A549 (cell line): ENCODE data around the gene ZSCAN25. TPM values are rescaled to one million over a fixed set of nuclear protein-coding genes. Genes with fewer than 3 reads are reported as not detected.

Experiments used
- ATAC-seq, 2 experiments: fragments of 200-7000 bp in 1 of 2; fragments of >200 bp in 1 of 2; cut with Nextera tagmentation in 1 of 2; cut with Tn5 transposase in 1 of 2; 3 replicates each; pipeline versions ENCODE4 v1.8.0 to v1.9.1; 2018 to 2020; ENCODE audit warnings: mild to moderate bottlenecking in 1 of 2, moderate library complexity in 1 of 2
- CTCF ChIA-PET: fragments of 300-600 bp; sonication (Branson Sonifier 250); formaldehyde crosslinking; extraction: SDS; loops from one replicate; lab custom pipeline; 2021; ENCODE audit warnings: antibody characterized with exemption, inconsistent platforms; lab: Yijun Ruan, JAX
- POLR2A ChIA-PET: fragments of 350-600 bp; formaldehyde crosslinking; extraction: SDS; loops from one replicate; lab custom pipeline; 2021; ENCODE audit warnings: antibody characterized with exemption, inconsistent platforms; lab: Yijun Ruan, JAX
- DNase-seq, 2 experiments: peaks; one replicate each; pipeline versions ENCODE4 v3.0.0 to v3.0.0-alpha.2; 2011 to 2016; ENCODE audit warnings: low read depth in 1 of 2, low spot score in 1 of 2
- FAIRE-seq: peaks from 2 replicates; lab custom pipeline; 2011; peaks lifted over from hg19 to GRCh38; lab: Jason Lieb, UNC
- H3K27ac ChIP-seq, 2 experiments: fragments of >200 bp; sonication (Bioruptor Twin); formaldehyde crosslinking; 3 replicates each; pipeline ENCODE4 v1.5.1; 2016 to 2017
- H3K4me1 ChIP-seq: fragments of >200 bp; sonication (Bioruptor Twin); formaldehyde crosslinking; 3 replicates; pipeline ENCODE4 v1.6.1; 2016
- H3K4me2 ChIP-seq: fragments of >200 bp; sonication (Bioruptor Twin); formaldehyde crosslinking; 3 replicates; pipeline ENCODE4 v1.6.1; 2016
- H3K4me3 ChIP-seq: fragments of >200 bp; sonication (Bioruptor Twin); formaldehyde crosslinking; 3 replicates; pipeline ENCODE4 v1.5.1; 2016
- H3K9me3 ChIP-seq: fragments of >200 bp; sonication (Bioruptor Twin); formaldehyde crosslinking; 3 replicates; pipeline ENCODE4 v1.6.1; 2016
- CBX2 ChIP-seq: fragments of 200-600 bp; sonication (generic); IDR thresholded peaks from 2 replicates; pipeline ENCODE4 v1.6.1; 2016; ENCODE audit warnings: low read depth, mild to moderate bottlenecking, borderline replicate concordance
- CEBPB ChIP-seq, 2 experiments: fragments of >200 bp in 1 of 2; sonication (Bioruptor Twin) in 1 of 2; formaldehyde crosslinking in 1 of 2; IDR thresholded peaks; 2 replicates each; pipeline ENCODE4 v1.6.1; 2012 to 2016
- CTCF ChIP-seq: fragments of >200 bp; sonication (Bioruptor Twin); formaldehyde crosslinking; IDR thresholded peaks from 3 replicates; pipeline ENCODE4 v1.5.1; 2016
- EHF ChIP-seq: fragments of 250-450 bp; sonication (Bioruptor Pico); IDR thresholded peaks from 2 replicates; pipeline ENCODE4 v1.5.0; 2020; ENCODE audit warnings: mild to moderate bottlenecking
- EP300 ChIP-seq, 2 experiments: fragments of >200 bp; sonication (Bioruptor Twin); formaldehyde crosslinking; IDR thresholded peaks; 2 replicates in 1 of 2; 3 replicates in 1 of 2; pipeline ENCODE4 v1.6.1; 2016 to 2017
- HOXA7 ChIP-seq: fragments of 250-450 bp; sonication (Bioruptor Pico); IDR thresholded peaks from 2 replicates; pipeline ENCODE4 v1.5.0; 2020; ENCODE audit warnings: mild to moderate bottlenecking, moderate library complexity
- HOXB13 ChIP-seq: fragments of 250-450 bp; sonication (Bioruptor Pico); IDR thresholded peaks from 2 replicates; pipeline ENCODE4 v1.5.0; 2020; ENCODE audit warnings: low read depth, mild to moderate bottlenecking, moderate library complexity
- JUN ChIP-seq, 2 experiments: fragments of >200 bp; sonication (Bioruptor Twin); formaldehyde crosslinking; IDR thresholded peaks; 2 replicates in 1 of 2; 3 replicates in 1 of 2; pipeline ENCODE4 v1.6.1; 2016 to 2017
- JUNB ChIP-seq: fragments of >200 bp; sonication (Bioruptor Twin); formaldehyde crosslinking; IDR thresholded peaks from 2 replicates; pipeline ENCODE4 v1.6.1; 2016
- KDM5A ChIP-seq: fragments of 200-600 bp; sonication (generic); IDR thresholded peaks from 2 replicates; pipeline ENCODE4 v1.6.1; 2016; ENCODE audit warnings: antibody characterized with exemption, mild to moderate bottlenecking
- MAZ ChIP-seq: fragments of 150-350 bp; IDR thresholded peaks from 2 replicates; pipeline ENCODE4 v1.6.1; 2014; ENCODE audit warnings: antibody characterized with exemption, low read depth, low read length, borderline replicate concordance
- MYC ChIP-seq: IDR thresholded peaks from 2 replicates; pipeline ENCODE4 v1.6.1; 2012; ENCODE audit warnings: mild to moderate bottlenecking, inconsistent platforms, low read length, improper control_type of control experiment, borderline replicate concordance
- NFE2L2 ChIP-seq: fragments of 150-350 bp; conservative IDR thresholded peaks from 2 replicates; pipeline ENCODE4 v1.6.1; 2014; ENCODE audit warnings: low read length
- NPAS2 ChIP-seq: fragments of 250-450 bp; sonication (Bioruptor Pico); IDR thresholded peaks from 2 replicates; pipeline ENCODE4 v1.8.0; 2022; ENCODE audit warnings: mild to moderate bottlenecking, moderate library complexity, borderline replicate concordance
- NR3C1 ChIP-seq: fragments of >200 bp; sonication (Bioruptor Twin); formaldehyde crosslinking; IDR thresholded peaks from 3 replicates; pipeline ENCODE4 v1.6.1; 2017
- REST ChIP-seq: fragments of 200-600 bp; sonication (generic); IDR thresholded peaks from 2 replicates; pipeline ENCODE4 v1.6.1; 2016; ENCODE audit warnings: antibody characterized with exemption, mild to moderate bottlenecking, moderate library complexity
- RNF2 ChIP-seq: fragments of 200-600 bp; sonication (generic); IDR thresholded peaks from 2 replicates; pipeline ENCODE4 v1.6.1; 2016; ENCODE audit warnings: low read depth, mild to moderate bottlenecking, antibody characterized with exemption, moderate library complexity, borderline replicate concordance
- TP53 ChIP-seq: fragments of 250-450 bp; sonication (Bioruptor Pico); IDR thresholded peaks from 2 replicates; pipeline ENCODE4 v1.5.0; 2021; ENCODE audit warnings: mild to moderate bottlenecking, moderate library complexity
- ZC3H11A ChIP-seq: fragments of 450-650 bp; IDR thresholded peaks from 2 replicates; pipeline ENCODE4 v1.6.1; 2014; ENCODE audit warnings: antibody characterized with exemption, mild to moderate bottlenecking
- ZNF302 ChIP-seq: fragments of 250-450 bp; sonication (Bioruptor Pico); IDR thresholded peaks from 2 replicates; pipeline ENCODE4 v1.9.0; 2021; ENCODE audit warnings: inconsistent platforms, mild to moderate bottlenecking, moderate library complexity
- WGBS: methylation state at CpG from one replicate; pipeline ENCODE4 v1.1.6; 2017; ENCODE audit errors: missing lambda C conversion rate; 5-methylcytosine and 5-hydroxymethylcytosine counted together
- polyA plus RNA-seq, 4 experiments: library from polyadenylated mRNA; depleted of rRNA in 3 of 4; stranded (reverse); fragments of >200 nt; fragmentation: RNase III in 1 of 4; extraction: RNeasy Plus Mini Kit Qiagen cat#74134 plus additional on column Dnase treatment in 1 of 4; gene quantifications; 2 replicates in 3 of 4; 3 replicates in 1 of 4; pipeline ENCODE4 v1.2.3, GENCODE V29; 2011 to 2017
- TF ChIP-seq, protein P1 (sequence below): fragments of 250-450 bp; sonication (Bioruptor Pico); IDR thresholded peaks from 2 replicates; pipeline ENCODE4 v1.5.0; 2021; ENCODE audit warnings: mild to moderate bottlenecking, moderate library complexity, borderline replicate concordance
- TF ChIP-seq, protein P2 (sequence below): IDR thresholded peaks from 2 replicates; pipeline ENCODE4 v1.6.1; 2012
- TF ChIP-seq, protein P3 (sequence below): fragments of 250-450 bp; sonication (Bioruptor Pico); IDR thresholded peaks from 2 replicates; pipeline ENCODE4 v1.5.0; 2020; ENCODE audit warnings: low read depth, mild to moderate bottlenecking, moderate library complexity

The ZSCAN25 gene
- polyA plus RNA-seq, 2 of the 4 experiments (the other 2 are of a cell fraction): 7.5 to 9.3 TPM

- no peak overlapping the region for H3K4me2 ChIP-seq
- H3K4me3 ChIP-seq: no peak overlapping the region
- CTCF ChIA-PET: interaction anchor here (1.6 kb wide), 1 partner anchor 28 kb away, joined by 3 read pairs; no protein-coding TSS in a partner anchor
- ATAC-seq (no peak), DNase-seq (no peak), FAIRE-seq (no peak)
- no peaks in the 10 kb centered on the region for H3K9me3 ChIP-seq
- TF ChIP-seq EP300 (IDR thresholded peaks at IDR 0.05) (no peak), EHF (no peak), JUN (IDR thresholded peaks at IDR 0.05) (no peak), HOXA7 (no peak), ZNF302 (CRISPR knock-in tag) (no peak), TP53 (CRISPR knock-in tag) (no peak), CEBPB (IDR thresholded peaks at IDR 0.05) (no peak), JUNB (no peak), KDM5A (no peak), REST (no peak), CTCF (no peak), MYC (no peak), HOXB13 (CRISPR knock-in tag) (no peak)
- TF ChIP-seq, protein P1, sequence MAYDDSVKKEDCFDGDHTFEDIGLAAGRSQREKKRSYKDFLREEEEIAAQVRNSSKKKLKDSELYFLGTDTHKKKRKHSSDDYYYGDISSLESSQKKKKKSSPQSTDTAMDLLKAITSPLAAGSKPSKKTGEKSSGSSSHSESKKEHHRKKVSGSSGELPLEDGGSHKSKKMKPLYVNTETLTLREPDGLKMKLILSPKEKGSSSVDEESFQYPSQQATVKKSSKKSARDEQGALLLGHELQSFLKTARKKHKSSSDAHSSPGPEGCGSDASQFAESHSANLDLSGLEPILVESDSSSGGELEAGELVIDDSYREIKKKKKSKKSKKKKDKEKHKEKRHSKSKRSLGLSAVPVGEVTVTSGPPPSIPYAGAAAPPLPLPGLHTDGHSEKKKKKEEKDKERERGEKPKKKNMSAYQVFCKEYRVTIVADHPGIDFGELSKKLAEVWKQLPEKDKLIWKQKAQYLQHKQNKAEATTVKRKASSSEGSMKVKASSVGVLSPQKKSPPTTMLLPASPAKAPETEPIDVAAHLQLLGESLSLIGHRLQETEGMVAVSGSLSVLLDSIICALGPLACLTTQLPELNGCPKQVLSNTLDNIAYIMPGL (CRISPR knock-in tag): no peak
- TF ChIP-seq, protein P2, sequence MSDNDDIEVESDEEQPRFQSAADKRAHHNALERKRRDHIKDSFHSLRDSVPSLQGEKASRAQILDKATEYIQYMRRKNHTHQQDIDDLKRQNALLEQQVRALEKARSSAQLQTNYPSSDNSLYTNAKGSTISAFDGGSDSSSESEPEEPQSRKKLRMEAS: no peak
- TF ChIP-seq, protein P3, sequence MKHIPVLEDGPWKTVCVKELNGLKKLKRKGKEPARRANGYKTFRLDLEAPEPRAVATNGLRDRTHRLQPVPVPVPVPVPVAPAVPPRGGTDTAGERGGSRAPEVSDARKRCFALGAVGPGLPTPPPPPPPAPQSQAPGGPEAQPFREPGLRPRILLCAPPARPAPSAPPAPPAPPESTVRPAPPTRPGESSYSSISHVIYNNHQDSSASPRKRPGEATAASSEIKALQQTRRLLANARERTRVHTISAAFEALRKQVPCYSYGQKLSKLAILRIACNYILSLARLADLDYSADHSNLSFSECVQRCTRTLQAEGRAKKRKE (CRISPR knock-in tag): no peak
- 78% methylated on average over 2 of the region's 2 CpGs for WGBS
- POLR2A ChIA-PET: no interaction called here
- no peak overlapping the region for H3K27ac ChIP-seq
- H3K4me1 ChIP-seq: no peaks in the 10 kb centered on the region
Observed at GRCh38 chr7:99667179-99667578, 50.4 kb downstream of the ZSCAN25 start.

GRCh38 chr7:99668541-99668940, 51.8 kb downstream of the ZSCAN25 start:
- Histone ChIP-seq H3K4me3 (no peak overlapping the region), H3K4me2 (no peak overlapping the region), H3K9me3 (no peaks in the 10 kb centered on the region), H3K27ac (no peak overlapping the region), H3K4me1 (no peaks in the 10 kb centered on the region)
- ChIA-PET CTCF (no interaction called here), POLR2A (no interaction called here)
- FAIRE-seq (no peak), ATAC-seq (no peak), DNase-seq (no peak)
- TF ChIP-seq NPAS2 (CRISPR knock-in tag) (no peak), RNF2 (no peak), ZC3H11A (no peak), TP53 (CRISPR knock-in tag) (no peak), EP300 (IDR thresholded peaks at IDR 0.05) (no peak), MAZ (no peak), CBX2 (no peak), NR3C1 (no peak), CEBPB (IDR thresholded peaks at IDR 0.05) (no peak), NFE2L2 (no peak)
- TF ChIP-seq, protein P3 (CRISPR knock-in tag): no peak
- TF ChIP-seq, protein P1 (CRISPR knock-in tag): no peak
- WGBS: 94% methylated on average over 8 of the region's 8 CpGs
